CD14-positive monocyte (primary cell): ENCODE results near the gene SORBS1. TPM values are rescaled to one million over a fixed set of nuclear protein-coding genes. Genes with fewer than 3 reads are reported as not detected.

Experiments used
- DNase-seq, 3 donors: peaks; one replicate each; pipeline ENCODE4 v3.0.0-alpha.2; 2011 to 2022
- H2AFZ ChIP-seq: 2 replicates; pipeline ENCODE4 v1.6.0; 2012; ENCODE audit warnings: mild to moderate bottlenecking, low read depth, low read length, inconsistent platforms; ENCODE audit not compliant: insufficient read depth, poor library complexity, severe bottlenecking
- H3K27ac ChIP-seq, 2 donors: 1 replicate in 1 of 2; 2 replicates in 1 of 2; pipeline ENCODE4 v1.5.1; 2012 to 2013; ENCODE audit warnings: low read length in 2 of 2, control low read depth in 1 of 2, inconsistent platforms in 1 of 2, low read depth in 1 of 2, mild to moderate bottlenecking in 1 of 2
- H3K27me3 ChIP-seq, 2 donors: one replicate each; pipeline versions ENCODE4 v1.6.0 to v1.6.1; 2011 to 2013; ENCODE audit warnings: low read length in 2 of 2; ENCODE audit not compliant: control insufficient read depth in 2 of 2, insufficient read depth in 2 of 2
- H3K36me3 ChIP-seq, 2 donors: replicated peaks in 1 of 2; 1 replicate in 1 of 2; 2 replicates in 1 of 2; pipeline versions ENCODE4 v1.5.1 to v1.6.1; 2012 to 2013; ENCODE audit warnings: low read length in 2 of 2, control low read depth in 1 of 2, inconsistent platforms in 1 of 2, mild to moderate bottlenecking in 1 of 2; ENCODE audit not compliant: insufficient read depth in 2 of 2, control insufficient read depth in 1 of 2
- H3K4me1 ChIP-seq, 2 donors: 1 replicate in 1 of 2; 2 replicates in 1 of 2; pipeline versions ENCODE4 v1.5.1 to v1.6.1; 2012 to 2013; ENCODE audit warnings: low read length in 2 of 2, control low read depth in 1 of 2, inconsistent platforms in 1 of 2, mild to moderate bottlenecking in 1 of 2, moderate library complexity in 1 of 2; ENCODE audit not compliant: insufficient read depth in 2 of 2, control insufficient read depth in 1 of 2
- H3K4me2 ChIP-seq: replicated peaks from 2 replicates; pipeline ENCODE3; 2012; ENCODE audit warnings: low read length, moderate library complexity, mild to moderate bottlenecking; ENCODE audit not compliant: poor library complexity, severe bottlenecking; ENCODE audit errors: extremely low read depth
- H3K4me3 ChIP-seq, 3 experiments: fragments of 200-600 bp in 1 of 3; sonication (generic) in 1 of 3; replicated peaks in 1 of 3; 1 replicate in 2 of 3; 2 replicates in 1 of 3; pipeline ENCODE4 v1.5.1; 2011 to 2013; ENCODE audit warnings: low read length in 3 of 3, mild to moderate bottlenecking in 3 of 3, control low read depth in 2 of 3, low read depth in 2 of 3, inconsistent platforms in 1 of 3, moderate library complexity in 1 of 3
- H3K79me2 ChIP-seq: 2 replicates; pipeline ENCODE4 v1.6.0; 2012; ENCODE audit warnings: mild to moderate bottlenecking, control low read depth, inconsistent platforms, low read length, moderate library complexity; ENCODE audit not compliant: insufficient read depth
- H3K9ac ChIP-seq: 2 replicates; pipeline ENCODE4 v1.6.0; 2017; ENCODE audit warnings: low read length, mild to moderate bottlenecking; ENCODE audit not compliant: insufficient read depth, poor library complexity, severe bottlenecking
- H3K9me3 ChIP-seq, 2 donors: replicated peaks in 1 of 2; 1 replicate in 1 of 2; 2 replicates in 1 of 2; pipeline versions ENCODE4 v1.5.1 to v1.6.1; 2012 to 2013; ENCODE audit warnings: low read length in 2 of 2, control low read depth in 1 of 2; ENCODE audit not compliant: control insufficient read depth in 1 of 2, insufficient read depth in 1 of 2
- H4K20me1 ChIP-seq: 2 replicates; pipeline ENCODE4 v1.6.0; 2012; ENCODE audit warnings: mild to moderate bottlenecking, low read length, control low read depth, moderate library complexity; ENCODE audit not compliant: insufficient read depth
- H3K27ac Mint-ChIP-seq, 7 donors: one replicate each; pipeline ENCODE4 v1.8.0; 2020; ENCODE audit warnings: mild to moderate bottlenecking in 7 of 7, mixed read lengths in 7 of 7, moderate library complexity in 6 of 7, inconsistent platforms in 2 of 7
- H3K27me3 Mint-ChIP-seq, 3 donors: one replicate each; pipeline ENCODE4 v1.8.0; 2021 to 2022; ENCODE audit warnings: low read depth in 3 of 3, mild to moderate bottlenecking in 3 of 3, mixed read lengths in 3 of 3, moderate library complexity in 3 of 3, inconsistent platforms in 1 of 3
- H3K36me3 Mint-ChIP-seq, 2 donors: one replicate each; pipeline ENCODE4 v1.8.0; 2020; ENCODE audit warnings: mixed read lengths in 2 of 2, inconsistent platforms in 1 of 2, mild to moderate bottlenecking in 1 of 2
- H3K4me1 Mint-ChIP-seq: one replicate; pipeline ENCODE4 v1.8.0; 2020; ENCODE audit warnings: mild to moderate bottlenecking, mixed read lengths
- H3K4me3 Mint-ChIP-seq, 2 donors: one replicate each; pipeline ENCODE4 v1.8.0; 2020; ENCODE audit warnings: mild to moderate bottlenecking in 2 of 2, mixed read lengths in 2 of 2, moderate library complexity in 1 of 2
- H3K9me3 Mint-ChIP-seq, 7 donors: one replicate each; pipeline ENCODE4 v1.8.0; 2020 to 2022; ENCODE audit warnings: mixed read lengths in 7 of 7, mild to moderate bottlenecking in 6 of 7, moderate library complexity in 6 of 7, inconsistent platforms in 2 of 7
- WGBS: methylation state at CpG from one replicate; pipeline ENCODE4 v1.1.5; 2013; ENCODE audit warnings: missing lambda C conversion rate; ENCODE audit not compliant: insufficient coverage; 5-methylcytosine and 5-hydroxymethylcytosine counted together
- intact Hi-C, 2 donors: fragments of 100-400 bp; cut with micrococcal nuclease; formaldehyde crosslinking; loops; one replicate each; pipeline versions ENCODE4 v1.15.0 to v1.15.1; 2023
- polyA plus RNA-seq, 3 donors: library from polyadenylated mRNA; depleted of rRNA in 1 of 3; unstranded in 2 of 3; stranded (reverse) in 1 of 3; fragments of 300-500 nt in 2 of 3; fragments of >200 nt in 1 of 3; fragmentation: Illumina TruSeq in 2 of 3; gene quantifications; 1 replicate in 2 of 3; 2 replicates in 1 of 3; pipeline ENCODE4 v1.2.3, GENCODE V29; 2012 to 2021
- TF ChIP-seq, protein P1 (sequence below): fragments of 200-600 bp; IDR thresholded peaks from one replicate; pipeline ENCODE4 v1.8.0; 2022; ENCODE audit warnings: antibody characterized with exemption, mild to moderate bottlenecking

Gene SORBS1
- polyA plus RNA-seq, 3 donors = 0.08 to 0.15 TPM; not detected in 1

DNA sequence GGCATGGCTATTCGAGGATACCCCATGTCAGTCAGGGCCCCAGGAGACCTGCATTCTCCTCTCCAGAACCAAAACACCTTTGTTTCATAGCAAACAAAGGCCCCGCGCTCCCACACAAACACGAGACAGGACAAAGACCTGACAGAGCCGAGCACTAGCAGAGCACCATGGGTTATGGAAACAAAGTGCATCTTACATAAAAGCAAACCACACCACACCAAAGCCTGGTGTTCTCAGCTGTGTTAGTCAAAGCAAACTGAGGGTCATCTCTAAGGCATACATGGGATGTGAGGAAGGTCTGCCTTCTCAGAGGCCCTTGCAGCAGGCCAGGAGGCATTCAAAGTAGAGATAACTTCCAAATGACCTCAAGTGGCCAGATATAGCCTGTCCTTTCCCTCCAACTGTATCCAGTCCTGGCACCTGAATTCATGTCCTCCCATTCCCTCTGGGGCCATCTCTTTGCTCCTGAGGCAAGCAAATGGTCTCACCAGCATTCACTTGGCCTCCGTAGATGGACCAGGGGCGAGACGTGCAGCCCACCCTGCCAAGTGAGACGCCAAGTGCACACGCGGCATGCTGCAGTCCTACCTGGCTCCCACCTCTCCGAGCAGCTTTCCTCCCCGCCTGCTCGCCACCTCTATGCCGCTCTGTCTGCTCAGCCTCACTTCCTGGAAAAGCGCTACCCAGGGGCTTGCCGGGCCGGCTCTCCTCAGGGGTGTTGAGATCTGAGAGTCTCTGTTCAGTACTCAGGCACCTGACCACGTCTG, 225.1 kb downstream of the SORBS1 start:
- Histone ChIP-seq H3K4me1 (no peaks in the 10 kb centered on the region), H3K27me3 (no peaks in the 10 kb centered on the region), H3K79me2 (no peaks in the 10 kb centered on the region), H2AFZ (no peak overlapping the region), H4K20me1 (no peaks in the 10 kb centered on the region), H3K4me3 (no peak overlapping the region), H3K4me2 (no peak overlapping the region), H3K27ac (no peak overlapping the region), H3K9ac (no peak overlapping the region), H3K9me3 (no peaks in the 10 kb centered on the region), H3K36me3 (no peaks in the 10 kb centered on the region)
- peaks cover 0 to 3% (median 2%) of the 10 kb centered on the region in 3 donors for H3K27me3 Mint-ChIP-seq
- no peaks in the 10 kb centered on the region for H3K9me3 Mint-ChIP-seq
- no peaks in the 10 kb centered on the region for H3K36me3 Mint-ChIP-seq
- WGBS = 88% methylated on average over 15 of the region's 19 CpGs
- intact Hi-C loops = no loop called here
- no peak for DNase-seq
- H3K27ac Mint-ChIP-seq = peak overlapping the region in 1 of 7 donors; percentile 71
- TF ChIP-seq, protein P1, sequence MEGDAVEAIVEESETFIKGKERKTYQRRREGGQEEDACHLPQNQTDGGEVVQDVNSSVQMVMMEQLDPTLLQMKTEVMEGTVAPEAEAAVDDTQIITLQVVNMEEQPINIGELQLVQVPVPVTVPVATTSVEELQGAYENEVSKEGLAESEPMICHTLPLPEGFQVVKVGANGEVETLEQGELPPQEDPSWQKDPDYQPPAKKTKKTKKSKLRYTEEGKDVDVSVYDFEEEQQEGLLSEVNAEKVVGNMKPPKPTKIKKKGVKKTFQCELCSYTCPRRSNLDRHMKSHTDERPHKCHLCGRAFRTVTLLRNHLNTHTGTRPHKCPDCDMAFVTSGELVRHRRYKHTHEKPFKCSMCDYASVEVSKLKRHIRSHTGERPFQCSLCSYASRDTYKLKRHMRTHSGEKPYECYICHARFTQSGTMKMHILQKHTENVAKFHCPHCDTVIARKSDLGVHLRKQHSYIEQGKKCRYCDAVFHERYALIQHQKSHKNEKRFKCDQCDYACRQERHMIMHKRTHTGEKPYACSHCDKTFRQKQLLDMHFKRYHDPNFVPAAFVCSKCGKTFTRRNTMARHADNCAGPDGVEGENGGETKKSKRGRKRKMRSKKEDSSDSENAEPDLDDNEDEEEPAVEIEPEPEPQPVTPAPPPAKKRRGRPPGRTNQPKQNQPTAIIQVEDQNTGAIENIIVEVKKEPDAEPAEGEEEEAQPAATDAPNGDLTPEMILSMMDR = no peak
- no peak overlapping the region for H3K4me3 Mint-ChIP-seq
- H3K4me1 Mint-ChIP-seq = no peaks in the 10 kb centered on the region

GRCh38 chr10:95334805-95335144, 226.4 kb downstream of the SORBS1 start:
- TF ChIP-seq, protein P1 = no peak
- Mint-ChIP-seq H3K4me3 (no peak overlapping the region), H3K27ac (no peak overlapping the region), H3K27me3 (peaks cover 0 to 4% (median 3%) of the 10 kb centered on the region in 3 donors), H3K4me1 (no peaks in the 10 kb centered on the region), H3K9me3 (no peaks in the 10 kb centered on the region), H3K36me3 (no peaks in the 10 kb centered on the region)
- Histone ChIP-seq H3K27me3 (no peaks in the 10 kb centered on the region), H3K9me3 (no peaks in the 10 kb centered on the region), H3K4me3 (no peak overlapping the region), H4K20me1 (no peaks in the 10 kb centered on the region), H3K27ac (no peak overlapping the region), H3K36me3 (no peaks in the 10 kb centered on the region), H2AFZ (no peak overlapping the region), H3K4me1 (no peaks in the 10 kb centered on the region), H3K9ac (no peak overlapping the region), H3K79me2 (no peaks in the 10 kb centered on the region), H3K4me2 (no peak overlapping the region)
- intact Hi-C loops = no loop called here
- DNase-seq = no peak
- 100% methylated on average over 1 of the region's 3 CpGs for WGBS
